ENCODE data around the gene FANCC. TPM values are rescaled to one million over a fixed set of nuclear protein-coding genes. Genes with fewer than 3 reads are reported as not detected.

The FANCC gene
- total and polyA plus RNA-seq, 4 donors, result 8.3 to 32.4 (median 11.5) TPM

- Histone ChIP-seq H3K4me1 (ENCODE audit: control insufficient read depth in 4 of 4, insufficient read depth in 4 of 4, low read length in 3 of 4) (peaks cover 0 to 10% (median 3%) of the 10 kb centered on the region in 4 donors), H3K4me3 (ENCODE audit: low read depth in 1 of 3, low read length in 3 of 3) (no peak overlapping the region), H3K27me3 (ENCODE audit: control insufficient read depth in 4 of 4, insufficient read depth in 4 of 4, low read length in 3 of 4) (no peaks in the 10 kb centered on the region), H3K9me3 (ENCODE audit: control insufficient read depth in 4 of 4, low read length in 3 of 4) (no peaks in the 10 kb centered on the region), H3K9ac (ENCODE audit: low read depth in 1 of 2, low read length in 2 of 2) (no peak overlapping the region), H3K27ac (ENCODE audit: low read depth in 1 of 2, low read length in 2 of 2) (no peak overlapping the region), H3K36me3 (ENCODE audit: control insufficient read depth in 4 of 4, insufficient read depth in 3 of 4, low read depth in 1 of 4, low read length in 3 of 4) (peaks cover 1 to 2% (median 2%) of the 10 kb centered on the region in 4 donors)
- no peak for DNase-seq (ENCODE audit: low spot score)
- 75% methylated on average over 12 of the region's 12 CpGs for WGBS
- TF ChIP-seq FOXA2 (IDR thresholded peaks at IDR 0.05) (no peak), EGR1 (IDR thresholded peaks at IDR 0.05; ENCODE audit: low read depth in 2 of 2) (no peak), ATF3 (IDR thresholded peaks at IDR 0.05) (no peak), NR2F2 (IDR thresholded peaks at IDR 0.05) (no peak), RXRA (IDR thresholded peaks at IDR 0.05) (no peak), RAD21 (IDR thresholded peaks at IDR 0.05) (no peak), SP1 (IDR thresholded peaks at IDR 0.05) (no peak), ZBTB33 (IDR thresholded peaks at IDR 0.05) (no peak), MAX (IDR thresholded peaks at IDR 0.05) (no peak), HNF4A (conservative IDR thresholded peaks at IDR 0.05) (no peak), JUND (IDR thresholded peaks at IDR 0.05) (no peak), CTCF (IDR thresholded peaks at IDR 0.05; ENCODE audit: low read depth, low read length, missing input control) (no peak), YY1 (IDR thresholded peaks at IDR 0.05) (no peak), HNF4G (IDR thresholded peaks at IDR 0.05) (no peak), GABPA (IDR thresholded peaks at IDR 0.05 in 1 of 2, conservative IDR thresholded peaks at IDR 0.05 in 1 of 2) (no peak), REST (IDR thresholded peaks at IDR 0.05) (no peak), FOXA1 (IDR thresholded peaks at IDR 0.05) (no peak), TAF1 (conservative IDR thresholded peaks at IDR 0.05) (no peak)
Measured at GRCh38 chr9:95091601-95092261, 225.8 kb downstream of the FANCC start.

All from liver (tissue), 9 donors.